ENCODE results near the gene NMNAT1.

- TF ChIP-seq POLR2A (IDR thresholded peaks at IDR 0.05; ENCODE audit: low read length) = no peak
- no peak for TF ChIP-seq GATA1 (IDR thresholded peaks at IDR 0.05; ENCODE audit: low read depth, low read length)
Measured at GRCh38 chr1:10025354-10025753, 82.1 kb downstream of the NMNAT1 start.
